HCT116 (cell line): ENCODE measurements around the gene SETD3. TPM values are rescaled to one million over a fixed set of nuclear protein-coding genes. Genes with fewer than 3 reads are reported as not detected.

Experiments used
- ATAC-seq: fragments of 200-7000 bp; cut with Tn5 transposase; 2 replicates; pipeline ENCODE4 v1.9.1; 2020; ENCODE audit warnings: mild to moderate bottlenecking, moderate library complexity
- BruUV-seq: library from RNA; stranded (reverse); fragments of 400-500 nt; replicated peaks from 2 replicates; lab custom pipeline; 2021; lab: Mats Ljungman, UMichigan
- CTCF ChIA-PET: fragments of 300-600 bp; sonication (Branson Sonifier 250); formaldehyde crosslinking; loops from one replicate; lab custom pipeline; 2021; ENCODE audit warnings: antibody characterized with exemption; lab: Charles Lee
- POLR2A ChIA-PET: fragments of 300-600, 350-600 bp; sonication (Branson Sonifier 250); formaldehyde crosslinking; loops from one replicate; lab custom pipeline; 2021; ENCODE audit warnings: antibody characterized with exemption; lab: Charles Lee
- RAD21 ChIA-PET, 2 experiments: fragments of 300-600 bp; sonication (Branson Sonifier 250); formaldehyde crosslinking; loops; one replicate each; lab custom pipeline; 2023; ENCODE audit warnings: low total read pairs in 2 of 2; ENCODE audit not compliant: uncharacterized antibody in 2 of 2, unreplicated experiment in 2 of 2, low non-redundant PET in 1 of 2; lab: Charles Lee
- DNase-seq: peaks from one replicate; pipeline ENCODE4 v3.0.0-alpha.2; 2010; ENCODE audit warnings: low read depth, low spot score
- H2AFZ ChIP-seq: fragments of 200-600 bp; shearing (Covaris generic), sonication (generic); 2 replicates; pipeline ENCODE4 v1.6.1; 2017; ENCODE audit warnings: low read depth, mixed run types, mixed read lengths, antibody characterized with exemption, low read length; ENCODE audit not compliant: poor library complexity, severe bottlenecking
- H3K27ac ChIP-seq: 2 replicates; pipeline ENCODE4 v1.5.1; 2012; ENCODE audit warnings: low read depth, low read length
- H3K27me3 ChIP-seq: fragments of 200-600 bp; sonication (generic); 2 replicates; pipeline ENCODE4 v1.6.1; 2016; ENCODE audit warnings: mixed run types, low read length, mixed read lengths; ENCODE audit not compliant: insufficient read depth
- H3K36me3 ChIP-seq, 2 experiments: fragments of 200-500 bp in 1 of 2; fragments of 200-600 bp in 1 of 2; sonication (Bioruptor generic) in 1 of 2; sonication (generic) in 1 of 2; 2 replicates each; pipeline versions ENCODE4 v1.5.1 to v1.6.1; 2014 to 2016; ENCODE audit warnings: low read length in 2 of 2, inconsistent platforms in 1 of 2, mixed read lengths in 1 of 2, mixed run types in 1 of 2; ENCODE audit not compliant: insufficient read depth in 2 of 2, control insufficient read depth in 1 of 2
- H3K4me1 ChIP-seq, 2 experiments: fragments of 200-600 bp in 1 of 2; sonication (generic) in 1 of 2; 2 replicates each; pipeline versions ENCODE4 v1.5.1 to v1.6.1; 2012 to 2017; ENCODE audit warnings: low read length in 2 of 2, inconsistent platforms in 1 of 2, mild to moderate bottlenecking in 1 of 2, mixed read lengths in 1 of 2, mixed run types in 1 of 2, moderate library complexity in 1 of 2; ENCODE audit not compliant: insufficient read depth in 2 of 2, control insufficient read depth in 1 of 2
- H3K4me2 ChIP-seq: fragments of 200-600 bp; sonication (generic); 2 replicates; pipeline ENCODE4 v1.6.1; 2017; ENCODE audit warnings: mixed run types, low read length, mixed read lengths
- H3K4me3 ChIP-seq, 2 experiments: fragments of 200-600 bp in 1 of 2; sonication (generic) in 1 of 2; replicated peaks in 1 of 2; 2 replicates each; pipeline ENCODE4 v1.5.1; 2011 to 2016; ENCODE audit warnings: low read length in 2 of 2, control low read depth in 1 of 2, low read depth in 1 of 2, mild to moderate bottlenecking in 1 of 2, mixed read lengths in 1 of 2, mixed run types in 1 of 2
- H3K79me2 ChIP-seq: fragments of 200-600 bp; sonication (generic); 2 replicates; pipeline ENCODE4 v1.6.1; 2017; ENCODE audit warnings: mild to moderate bottlenecking, mixed run types, low read length, moderate library complexity, mixed read lengths; ENCODE audit not compliant: insufficient read depth
- H3K9ac ChIP-seq: fragments of 200-600 bp; sonication (generic); 2 replicates; pipeline ENCODE4 v1.6.1; 2016; ENCODE audit warnings: low read length, mixed read lengths
- H3K9me2 ChIP-seq: fragments of 200-600 bp; sonication (generic), shearing (Covaris generic); 2 replicates; pipeline ENCODE4 v1.6.1; 2017; ENCODE audit warnings: mixed run types, mild to moderate bottlenecking, moderate library complexity; ENCODE audit not compliant: insufficient read depth
- H3K9me3 ChIP-seq, 2 experiments: fragments of 200-500 bp in 1 of 2; fragments of 200-600 bp in 1 of 2; sonication (Bioruptor generic) in 1 of 2; sonication (generic) in 1 of 2; 2 replicates each; pipeline ENCODE4 v1.6.1; 2014 to 2017; ENCODE audit warnings: low read length in 2 of 2, mixed read lengths in 2 of 2, inconsistent platforms in 1 of 2, low read depth in 1 of 2, mild to moderate bottlenecking in 1 of 2, mixed run types in 1 of 2, moderate library complexity in 1 of 2; ENCODE audit not compliant: control insufficient read depth in 1 of 2, insufficient read depth in 1 of 2
- H4K20me1 ChIP-seq: fragments of 200-600 bp; sonication (generic), shearing (Covaris generic); 2 replicates; pipeline ENCODE4 v1.6.1; 2017; ENCODE audit warnings: mixed run types, mild to moderate bottlenecking, moderate library complexity; ENCODE audit not compliant: insufficient read depth
- CBX3 ChIP-seq: IDR thresholded peaks from 2 replicates; pipeline ENCODE4 v1.6.1; 2012; ENCODE audit warnings: low read depth
- CEBPB ChIP-seq: IDR thresholded peaks from 2 replicates; pipeline ENCODE4 v1.6.1; 2012; ENCODE audit warnings: low read depth
- EGR1 ChIP-seq: IDR thresholded peaks from 2 replicates; pipeline ENCODE4 v1.6.1; 2012; ENCODE audit warnings: low read depth
- EZH2 ChIP-seq: fragments of 200-600 bp; sonication (generic); IDR thresholded peaks from 2 replicates; pipeline ENCODE4 v1.6.1; 2017; ENCODE audit warnings: antibody characterized with exemption, mixed run types
- EZH2phosphoT487 ChIP-seq: fragments of 200-600 bp; IDR thresholded peaks from 2 replicates; pipeline ENCODE4 v1.6.1; 2018; ENCODE audit warnings: antibody characterized with exemption, borderline replicate concordance
- FOSL1 ChIP-seq: IDR thresholded peaks from 2 replicates; pipeline ENCODE4 v1.6.1; 2012; ENCODE audit warnings: low read depth
- JUND ChIP-seq: IDR thresholded peaks from 2 replicates; pipeline ENCODE4 v1.6.1; 2012
- MAX ChIP-seq: IDR thresholded peaks from 2 replicates; pipeline ENCODE4 v1.6.1; 2012
- POLR2AphosphoS5 ChIP-seq: IDR thresholded peaks from 2 replicates; pipeline ENCODE4 v1.6.1; 2011; ENCODE audit warnings: mild to moderate bottlenecking, low read depth, low read length, moderate library complexity
- RAD21 ChIP-seq: IDR thresholded peaks from 2 replicates; pipeline ENCODE4 v1.6.1; 2012; ENCODE audit warnings: low read depth, mild to moderate bottlenecking
- SIN3A ChIP-seq: IDR thresholded peaks from 2 replicates; pipeline ENCODE4 v1.6.1; 2012; ENCODE audit warnings: low read depth
- SP1 ChIP-seq: IDR thresholded peaks from 2 replicates; pipeline ENCODE4 v1.6.1; 2012; ENCODE audit warnings: low read depth
- TCF7L2 ChIP-seq: IDR thresholded peaks from 2 replicates; pipeline ENCODE4 v1.7.0; 2011; ENCODE audit warnings: borderline replicate concordance, inconsistent platforms; ENCODE audit not compliant: insufficient read depth, insufficient read length; ENCODE audit errors: extremely low read depth
- YY1 ChIP-seq: IDR thresholded peaks from 2 replicates; pipeline ENCODE4 v1.6.1; 2011; ENCODE audit warnings: low read length, low read depth, moderate library complexity, mild to moderate bottlenecking; ENCODE audit not compliant: insufficient replicate concordance; ENCODE audit errors: extremely low read depth
- ZFX ChIP-seq: fragments of 450-650 bp; IDR thresholded peaks from 2 replicates; pipeline ENCODE4 v1.6.1; 2017
- ZNF274 ChIP-seq: fragments of 200-500 bp; sonication (Bioruptor generic); IDR thresholded peaks from 2 replicates; pipeline ENCODE4 v1.6.1; 2014; ENCODE audit warnings: mild to moderate bottlenecking, low read depth, low read length, inconsistent platforms
- intact Hi-C: fragments of 100-400 bp; cut with micrococcal nuclease; formaldehyde crosslinking; loops from 2 replicates; pipeline ENCODE4 v1.10.0; 2022
- total RNA-seq: library from RNA; stranded (reverse); gene quantifications from one replicate; pipeline ENCODE4 v1.2.1, GENCODE V29; 2021; ENCODE audit not compliant: unreplicated experiment
- TF ChIP-seq, protein P1 (sequence below), 3 experiments: fragments of 200-600 bp in 1 of 3; sonication (generic) in 1 of 3; IDR thresholded peaks in 2 of 3; conservative IDR thresholded peaks in 1 of 3; 2 replicates each; pipeline ENCODE4 v1.5.1; 2012 to 2017; ENCODE audit warnings: low read depth in 2 of 3, low read length in 2 of 3, antibody characterized with exemption in 1 of 3, borderline replicate concordance in 1 of 3, control low read depth in 1 of 3, mild to moderate bottlenecking in 1 of 3, mixed read lengths in 1 of 3, mixed run types in 1 of 3, moderate library complexity in 1 of 3; ENCODE audit not compliant: insufficient read depth in 1 of 3

The SETD3 gene
- total RNA-seq, 1 experiment from 2014 or later, result 46.6 TPM

DNA sequence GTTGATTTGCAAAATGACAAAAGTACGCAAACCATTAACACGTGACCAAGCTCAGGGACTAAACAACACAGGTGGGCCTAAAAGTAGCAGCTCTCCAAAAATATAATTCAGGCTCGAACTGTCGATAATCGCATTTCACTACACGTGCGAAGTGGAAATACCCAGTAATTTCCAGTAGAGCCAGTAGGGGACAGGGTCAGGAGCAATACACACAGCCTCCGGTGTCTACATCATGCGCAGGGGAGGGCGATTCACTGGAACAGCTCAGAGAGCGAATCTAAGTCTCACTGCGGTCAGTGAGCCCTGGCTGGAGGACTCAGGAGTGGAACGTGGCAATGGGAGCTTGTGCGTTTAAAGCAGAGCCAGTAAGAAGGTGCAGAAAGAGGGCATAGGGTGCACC is 40.4 kb downstream of the SETD3 start:
- H3K9me2 ChIP-seq, result no peaks in the 10 kb centered on the region
- no peaks in the 10 kb centered on the region for H3K9me3 ChIP-seq
- no peak overlapping the region for H3K27ac ChIP-seq
- intact Hi-C loops, result no loop called here
- no peaks in the 10 kb centered on the region for H3K4me1 ChIP-seq
- CTCF ChIA-PET, result no interaction called here
- ATAC-seq, result peak; percentile 61; the same call in 1 of the 2 replicates
- H3K79me2 ChIP-seq, result no peaks in the 10 kb centered on the region
- TF ChIP-seq TCF7L2 (no peak), POLR2AphosphoS5 (no peak), SP1 (no peak)
- TF ChIP-seq, protein P1, sequence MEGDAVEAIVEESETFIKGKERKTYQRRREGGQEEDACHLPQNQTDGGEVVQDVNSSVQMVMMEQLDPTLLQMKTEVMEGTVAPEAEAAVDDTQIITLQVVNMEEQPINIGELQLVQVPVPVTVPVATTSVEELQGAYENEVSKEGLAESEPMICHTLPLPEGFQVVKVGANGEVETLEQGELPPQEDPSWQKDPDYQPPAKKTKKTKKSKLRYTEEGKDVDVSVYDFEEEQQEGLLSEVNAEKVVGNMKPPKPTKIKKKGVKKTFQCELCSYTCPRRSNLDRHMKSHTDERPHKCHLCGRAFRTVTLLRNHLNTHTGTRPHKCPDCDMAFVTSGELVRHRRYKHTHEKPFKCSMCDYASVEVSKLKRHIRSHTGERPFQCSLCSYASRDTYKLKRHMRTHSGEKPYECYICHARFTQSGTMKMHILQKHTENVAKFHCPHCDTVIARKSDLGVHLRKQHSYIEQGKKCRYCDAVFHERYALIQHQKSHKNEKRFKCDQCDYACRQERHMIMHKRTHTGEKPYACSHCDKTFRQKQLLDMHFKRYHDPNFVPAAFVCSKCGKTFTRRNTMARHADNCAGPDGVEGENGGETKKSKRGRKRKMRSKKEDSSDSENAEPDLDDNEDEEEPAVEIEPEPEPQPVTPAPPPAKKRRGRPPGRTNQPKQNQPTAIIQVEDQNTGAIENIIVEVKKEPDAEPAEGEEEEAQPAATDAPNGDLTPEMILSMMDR (IDR thresholded peaks at IDR 0.05 in 2 of 3, conservative IDR thresholded peaks at IDR 0.05 in 1 of 3; ENCODE audit: borderline replicate concordance in 1 of 3, insufficient read depth in 1 of 3, low read depth in 2 of 3, low read length in 2 of 3), result peak in 1 of 3 experiments; percentile 30; a peak in 2 of 6 replicates
- DNase-seq, result no peak
- POLR2A ChIA-PET, result no interaction called here
- H3K9ac ChIP-seq, result no peak overlapping the region
- no peak overlapping the region for H3K4me3 ChIP-seq
- RAD21 ChIA-PET, result no interaction called here
- peaks cover 4 to 9% of the 10 kb centered on the region in 2 experiments for H3K36me3 ChIP-seq
- H2AFZ ChIP-seq, result no peak overlapping the region
- no TSS peak for BruUV-seq
- no peaks in the 10 kb centered on the region for H3K27me3 ChIP-seq
- H3K4me2 ChIP-seq, result no peak overlapping the region
- no peaks in the 10 kb centered on the region for H4K20me1 ChIP-seq

GRCh38 chr14:99437706-99438105 is 43.0 kb downstream of the SETD3 start:
- no peaks in the 10 kb centered on the region for H3K4me1 ChIP-seq
- DNase-seq (no peak), ATAC-seq (no peak)
- H3K4me3 ChIP-seq, result no peak overlapping the region
- no peak overlapping the region for H2AFZ ChIP-seq
- no peaks in the 10 kb centered on the region for H3K9me2 ChIP-seq
- BruUV-seq, result no TSS peak
- no peak overlapping the region for H3K27ac ChIP-seq
- intact Hi-C loops, result no loop called here
- ChIA-PET CTCF (interaction anchor here (1.0 kb wide), 1 partner anchor 21 kb away, joined by 3 read pairs; no protein-coding TSS in a partner anchor), RAD21 (no interaction called here), POLR2A (no interaction called here)
- H3K27me3 ChIP-seq, result no peaks in the 10 kb centered on the region
- no peaks in the 10 kb centered on the region for H3K9me3 ChIP-seq
- H3K79me2 ChIP-seq, result no peaks in the 10 kb centered on the region
- no peaks in the 10 kb centered on the region for H4K20me1 ChIP-seq
- no peak overlapping the region for H3K4me2 ChIP-seq
- no peak overlapping the region for H3K9ac ChIP-seq
- H3K36me3 ChIP-seq, result peaks cover 4 to 5% of the 10 kb centered on the region in 2 experiments
- TF ChIP-seq JUND (no peak), MAX (no peak), SIN3A (no peak), RAD21 (no peak), EGR1 (no peak), FOSL1 (no peak), YY1 (no peak), EZH2phosphoT487 (no peak), POLR2AphosphoS5 (no peak), TCF7L2 (no peak), CEBPB (no peak), EZH2 (no peak), ZNF274 (no peak), SP1 (no peak), CBX3 (no peak), ZFX (no peak)
- TF ChIP-seq, protein P1 (IDR thresholded peaks at IDR 0.05 in 2 of 3, conservative IDR thresholded peaks at IDR 0.05 in 1 of 3; ENCODE audit: borderline replicate concordance in 1 of 3, insufficient read depth in 1 of 3, low read depth in 2 of 3, low read length in 2 of 3), result no peak
